ENCODE data around the gene SNRPA.

DNA sequence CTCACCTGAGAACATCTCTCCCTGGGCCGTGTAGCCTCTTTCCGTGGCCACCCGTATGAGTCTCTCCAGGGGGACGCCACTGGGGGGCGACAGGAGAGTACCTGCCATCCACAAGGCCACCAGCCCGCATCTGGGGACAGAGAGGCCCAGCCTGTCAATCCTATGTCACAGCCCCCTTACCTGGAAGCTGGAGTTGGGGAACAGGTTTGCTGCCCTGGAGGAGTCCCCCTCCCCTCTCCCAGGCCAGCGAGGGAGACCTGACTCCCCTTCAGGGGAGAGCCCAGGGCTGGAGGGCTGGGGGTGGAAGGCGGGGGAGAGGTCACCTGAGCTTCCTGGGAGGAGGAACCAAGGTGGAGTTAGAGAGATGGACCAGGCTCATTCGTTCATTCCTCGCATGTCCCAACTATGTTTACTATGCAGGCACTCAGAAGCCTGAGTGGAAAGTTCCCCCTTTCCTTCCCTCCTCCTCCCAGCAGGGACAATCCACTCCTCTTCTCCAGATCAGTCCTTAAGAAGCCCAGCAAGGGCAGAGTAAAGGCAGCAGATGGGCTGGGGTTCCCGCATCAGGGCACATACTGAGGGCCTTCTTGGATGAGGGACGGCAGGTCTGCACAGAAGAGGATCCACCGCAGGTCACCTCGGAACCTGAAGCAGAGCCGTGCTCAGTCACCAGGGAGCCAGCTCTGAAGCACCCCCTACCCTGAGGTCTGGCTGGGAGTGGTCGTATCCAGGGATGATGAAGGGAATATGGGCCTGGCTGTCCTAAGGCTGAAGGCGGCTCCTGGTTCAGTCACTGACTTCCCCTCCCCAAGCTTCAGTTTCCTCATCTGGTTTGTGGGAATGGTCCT is 6.2 kb upstream of the SNRPA start:
- no peak for TF ChIP-seq JUND (IDR thresholded peaks at IDR 0.05)
- no peak; the same call in 1 of the 2 replicates for TF ChIP-seq CTCF (IDR thresholded peaks at IDR 0.05)
